Caco-2 (cell line): ENCODE measurements around the gene SPSB2. TPM values are rescaled to one million over a fixed set of nuclear protein-coding genes. Genes with fewer than 3 reads are reported as not detected.

Experiments
- BruUV-seq: library from RNA; stranded (reverse); fragments of 400-500 nt; replicated peaks from 2 replicates; lab custom pipeline; 2021; lab: Mats Ljungman, UMichigan
- CTCF ChIA-PET: fragments of 300-600 bp; sonication (Branson Sonifier 250); formaldehyde crosslinking; loops from one replicate; lab custom pipeline; 2022; ENCODE audit warnings: antibody characterized with exemption; lab: Charles Lee
- POLR2A ChIA-PET: fragments of 300-600 bp; sonication (Branson Sonifier 250); formaldehyde crosslinking; loops from one replicate; lab custom pipeline; 2022; ENCODE audit warnings: antibody characterized with exemption; lab: Charles Lee
- DNase-seq, 2 experiments: peaks; one replicate each; pipeline versions ENCODE4 v3.0.0 to v3.0.0-alpha.2; 2020 to 2022
- H3K27me3 ChIP-seq: replicated peaks from 2 replicates; pipeline ENCODE4 v1.6.0; 2011; ENCODE audit warnings: low read length; ENCODE audit not compliant: control insufficient read depth, insufficient read depth
- H3K36me3 ChIP-seq: 2 replicates; pipeline ENCODE4 v1.5.1; 2011; ENCODE audit warnings: low read length; ENCODE audit not compliant: control insufficient read depth, insufficient read depth
- H3K4me1 ChIP-seq: fragments of 250-450 bp; sonication (Bioruptor Pico); 2 replicates; pipeline ENCODE4 v1.5.1; 2020; ENCODE audit warnings: mild to moderate bottlenecking
- H3K4me3 ChIP-seq: 2 replicates; pipeline ENCODE4 v1.5.1; 2011; ENCODE audit warnings: low read depth, mild to moderate bottlenecking, control low read depth, low read length
- H3K9me3 ChIP-seq: fragments of 250-450 bp; sonication (Bioruptor Pico); 2 replicates; pipeline ENCODE4 v1.5.1; 2020; ENCODE audit warnings: mild to moderate bottlenecking, moderate library complexity
- H3K27ac Mint-ChIP-seq: one replicate; pipeline ENCODE4 v1.8.0; 2022; ENCODE audit warnings: mixed read lengths; ENCODE audit not compliant: unreplicated experiment
- H3K27me3 Mint-ChIP-seq: one replicate; pipeline ENCODE4 v1.8.0; 2022; ENCODE audit warnings: mixed read lengths; ENCODE audit not compliant: insufficient read depth, unreplicated experiment
- H3K36me3 Mint-ChIP-seq: one replicate; pipeline ENCODE4 v1.8.0; 2022; ENCODE audit warnings: mild to moderate bottlenecking, mixed read lengths; ENCODE audit not compliant: insufficient read depth, unreplicated experiment
- H3K4me1 Mint-ChIP-seq: one replicate; pipeline ENCODE4 v1.8.0; 2022; ENCODE audit warnings: low read depth, mixed read lengths; ENCODE audit not compliant: unreplicated experiment
- H3K4me3 Mint-ChIP-seq: one replicate; pipeline ENCODE4 v1.8.0; 2022; ENCODE audit warnings: mild to moderate bottlenecking, moderate library complexity, mixed read lengths; ENCODE audit not compliant: unreplicated experiment
- H3K9me3 Mint-ChIP-seq: one replicate; pipeline ENCODE4 v1.8.0; 2022; ENCODE audit warnings: mixed read lengths; ENCODE audit not compliant: unreplicated experiment
- intact Hi-C: fragments of 100-400 bp; cut with micrococcal nuclease; formaldehyde crosslinking; loops from one replicate; pipeline ENCODE4 v1.10.0; 2022; ENCODE audit not compliant: unreplicated experiment
- total RNA-seq: library from RNA; stranded (reverse); gene quantifications from 2 replicates; pipeline ENCODE4 v1.2.3, GENCODE V29; 2022
- TF ChIP-seq, protein P1 (sequence below), 2 experiments: fragments of 200-600 bp in 1 of 2; IDR thresholded peaks; 1 replicate in 1 of 2; 2 replicates in 1 of 2; pipeline versions ENCODE4 v1.5.1 to v1.8.0; 2011 to 2022; ENCODE audit warnings: antibody characterized with exemption in 1 of 2, control low read depth in 1 of 2, inconsistent platforms in 1 of 2, low read depth in 1 of 2, low read length in 1 of 2, mild to moderate bottlenecking in 1 of 2, moderate library complexity in 1 of 2; ENCODE audit not compliant: insufficient read depth in 1 of 2, severe bottlenecking in 1 of 2, unreplicated experiment in 1 of 2

SPSB2 gene
- total RNA-seq, 1 experiment from 2014 or later = 23.7 TPM

DNA sequence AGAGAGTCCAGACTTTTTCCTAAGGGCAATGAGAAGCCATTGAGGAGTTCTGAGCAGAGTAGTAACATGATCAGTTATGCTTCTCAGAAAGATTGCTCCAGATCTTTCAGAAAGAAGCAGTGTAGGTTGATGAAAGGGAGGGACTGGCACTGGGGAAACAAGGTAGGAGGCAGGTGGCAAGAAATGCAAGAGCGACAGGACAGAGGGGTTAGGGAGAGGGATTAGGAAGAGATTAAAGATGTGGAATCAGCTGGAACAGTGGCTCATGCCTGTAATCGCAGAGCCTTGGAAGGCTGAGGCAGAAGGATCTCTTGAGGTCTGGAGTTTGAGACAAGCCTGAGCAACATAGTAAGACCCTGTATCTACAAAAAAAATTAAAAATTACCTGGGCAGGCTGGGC lies 25.4 kb downstream of the SPSB2 start:
- no peak for DNase-seq
- peaks cover 9% of the 10 kb centered on the region for H3K4me1 ChIP-seq
- H3K9me3 ChIP-seq = no peaks in the 10 kb centered on the region
- CTCF ChIA-PET = interaction anchor here (0.7 kb wide), 1 partner anchor 23 kb away, joined by 3 read pairs; no protein-coding TSS in a partner anchor
- no peaks in the 10 kb centered on the region for H3K27me3 Mint-ChIP-seq
- no TSS peak for BruUV-seq
- TF ChIP-seq, protein P1, sequence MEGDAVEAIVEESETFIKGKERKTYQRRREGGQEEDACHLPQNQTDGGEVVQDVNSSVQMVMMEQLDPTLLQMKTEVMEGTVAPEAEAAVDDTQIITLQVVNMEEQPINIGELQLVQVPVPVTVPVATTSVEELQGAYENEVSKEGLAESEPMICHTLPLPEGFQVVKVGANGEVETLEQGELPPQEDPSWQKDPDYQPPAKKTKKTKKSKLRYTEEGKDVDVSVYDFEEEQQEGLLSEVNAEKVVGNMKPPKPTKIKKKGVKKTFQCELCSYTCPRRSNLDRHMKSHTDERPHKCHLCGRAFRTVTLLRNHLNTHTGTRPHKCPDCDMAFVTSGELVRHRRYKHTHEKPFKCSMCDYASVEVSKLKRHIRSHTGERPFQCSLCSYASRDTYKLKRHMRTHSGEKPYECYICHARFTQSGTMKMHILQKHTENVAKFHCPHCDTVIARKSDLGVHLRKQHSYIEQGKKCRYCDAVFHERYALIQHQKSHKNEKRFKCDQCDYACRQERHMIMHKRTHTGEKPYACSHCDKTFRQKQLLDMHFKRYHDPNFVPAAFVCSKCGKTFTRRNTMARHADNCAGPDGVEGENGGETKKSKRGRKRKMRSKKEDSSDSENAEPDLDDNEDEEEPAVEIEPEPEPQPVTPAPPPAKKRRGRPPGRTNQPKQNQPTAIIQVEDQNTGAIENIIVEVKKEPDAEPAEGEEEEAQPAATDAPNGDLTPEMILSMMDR (IDR thresholded peaks at IDR 0.05; ENCODE audit: insufficient read depth in 1 of 2, low read depth in 1 of 2, low read length in 1 of 2, severe bottlenecking in 1 of 2, unreplicated experiment in 1 of 2) = no peak
- H3K27me3 ChIP-seq = no peaks in the 10 kb centered on the region
- POLR2A ChIA-PET = no interaction called here
- H3K4me3 Mint-ChIP-seq = no peak overlapping the region
- peaks cover 17% of the 10 kb centered on the region for H3K4me1 Mint-ChIP-seq
- H3K9me3 Mint-ChIP-seq = no peaks in the 10 kb centered on the region
- no peak overlapping the region for H3K27ac Mint-ChIP-seq
- H3K36me3 Mint-ChIP-seq = peaks cover 83% of the 10 kb centered on the region
- no peak overlapping the region for H3K4me3 ChIP-seq
- peaks cover 7% of the 10 kb centered on the region; the same call in 1 of the 2 replicates for H3K36me3 ChIP-seq
- intact Hi-C loops = no loop called here

DNA sequence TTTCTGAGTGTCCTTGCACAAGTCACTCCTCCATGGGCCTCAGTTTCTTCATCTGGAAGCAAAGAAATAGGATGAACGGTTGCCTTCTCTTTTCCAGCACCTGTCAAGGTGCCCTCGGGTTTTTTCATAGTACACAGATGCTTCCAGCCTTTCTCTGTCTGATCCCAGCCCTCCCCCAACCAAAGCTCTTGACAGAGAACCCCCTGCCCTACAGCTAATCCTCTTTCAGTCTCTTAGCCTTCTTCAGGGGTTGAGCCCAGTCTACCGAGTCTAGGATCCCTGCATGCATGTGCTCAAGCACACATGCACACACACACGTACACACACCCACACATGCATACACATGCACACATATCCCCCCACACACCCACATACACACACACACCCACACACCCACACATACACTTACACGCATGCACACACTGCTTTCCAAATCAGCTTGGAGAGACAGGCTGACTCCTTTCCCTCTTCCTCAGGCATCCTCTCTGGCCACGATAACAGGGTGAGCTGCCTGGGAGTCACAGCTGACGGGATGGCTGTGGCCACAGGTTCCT lies 26.7 kb downstream of the SPSB2 start:
- H3K4me1 Mint-ChIP-seq = peaks cover 17% of the 10 kb centered on the region
- DNase-seq = no peak
- BruUV-seq = no TSS peak
- CTCF ChIA-PET = interaction anchor here (0.5 kb wide), 1 partner anchor 178 kb away, joined by 3 read pairs; no protein-coding TSS in a partner anchor
- POLR2A ChIA-PET = no interaction called here
- no peaks in the 10 kb centered on the region for H3K9me3 Mint-ChIP-seq
- no peak overlapping the region for H3K4me3 Mint-ChIP-seq
- H3K27me3 Mint-ChIP-seq = no peaks in the 10 kb centered on the region
- H3K36me3 Mint-ChIP-seq = peaks cover 73% of the 10 kb centered on the region
- H3K9me3 ChIP-seq = no peaks in the 10 kb centered on the region
- H3K4me3 ChIP-seq = no peak overlapping the region
- no peaks in the 10 kb centered on the region for H3K27me3 ChIP-seq
- peaks cover 18% of the 10 kb centered on the region for H3K4me1 ChIP-seq
- H3K36me3 ChIP-seq = peaks cover 7% of the 10 kb centered on the region; the same call in 1 of the 2 replicates
- no peak overlapping the region for H3K27ac Mint-ChIP-seq
- TF ChIP-seq, protein P1 (IDR thresholded peaks at IDR 0.05; ENCODE audit: insufficient read depth in 1 of 2, low read depth in 1 of 2, low read length in 1 of 2, severe bottlenecking in 1 of 2, unreplicated experiment in 1 of 2) = no peak
- intact Hi-C loops = no loop called here

DNA sequence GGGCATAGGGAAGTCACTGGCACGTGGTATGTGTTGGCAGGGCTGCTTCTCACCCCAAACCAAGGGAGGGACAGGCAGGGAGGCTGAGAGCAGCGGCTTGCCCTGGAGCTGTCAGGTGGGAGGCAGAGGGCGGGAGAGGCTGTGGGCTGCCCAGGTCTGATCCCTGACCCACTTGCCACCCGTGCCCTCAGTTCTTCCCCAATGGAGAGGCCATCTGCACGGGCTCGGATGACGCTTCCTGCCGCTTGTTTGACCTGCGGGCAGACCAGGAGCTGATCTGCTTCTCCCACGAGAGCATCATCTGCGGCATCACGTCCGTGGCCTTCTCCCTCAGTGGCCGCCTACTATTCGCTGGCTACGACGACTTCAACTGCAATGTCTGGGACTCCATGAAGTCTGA lies 27.7 kb downstream of the SPSB2 start:
- ChIA-PET CTCF (interaction anchor here (0.6 kb wide), 2 partner anchors 10 to 114 kb away, joined by 4 to 5 read pairs; no protein-coding TSS in a partner anchor), POLR2A (no interaction called here)
- Histone ChIP-seq H3K4me1 (peaks cover 18% of the 10 kb centered on the region), H3K9me3 (no peaks in the 10 kb centered on the region), H3K36me3 (peaks cover 7% of the 10 kb centered on the region; the same call in 1 of the 2 replicates), H3K4me3 (no peak overlapping the region), H3K27me3 (no peaks in the 10 kb centered on the region)
- Mint-ChIP-seq H3K27me3 (no peaks in the 10 kb centered on the region), H3K36me3 (peaks cover 63% of the 10 kb centered on the region), H3K9me3 (no peaks in the 10 kb centered on the region), H3K4me1 (peaks cover 17% of the 10 kb centered on the region), H3K4me3 (no peak overlapping the region), H3K27ac (no peak overlapping the region)
- intact Hi-C loops = no loop called here
- DNase-seq = no peak
- no TSS peak for BruUV-seq
- TF ChIP-seq, protein P1 (IDR thresholded peaks at IDR 0.05; ENCODE audit: insufficient read depth in 1 of 2, low read depth in 1 of 2, low read length in 1 of 2, severe bottlenecking in 1 of 2, unreplicated experiment in 1 of 2) = no peak
